ENCODE measurements around the gene PARD3B.

DNA sequence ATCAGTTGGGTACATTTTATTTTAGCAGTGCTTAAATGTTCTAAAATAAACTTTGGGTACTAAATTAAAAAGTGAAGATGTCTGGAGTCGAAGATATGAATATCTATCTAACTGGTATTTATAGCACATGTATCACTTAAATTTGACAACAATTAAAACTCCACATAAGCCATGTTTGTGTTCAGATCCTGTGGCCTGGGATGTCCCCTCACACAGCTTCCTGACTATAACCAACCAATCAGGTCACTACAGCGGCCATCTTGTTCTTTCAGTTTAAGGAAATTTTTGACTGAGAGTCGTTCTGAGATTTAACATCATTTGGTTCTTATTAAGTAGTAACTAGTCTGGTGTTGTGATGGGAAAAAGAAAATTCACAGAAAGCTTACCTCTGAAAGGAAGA, 966.4 kb downstream of the PARD3B start:
- TF ChIP-seq POLR2A (IDR thresholded peaks at IDR 0.05), result no peak
- TF ChIP-seq, protein P1, sequence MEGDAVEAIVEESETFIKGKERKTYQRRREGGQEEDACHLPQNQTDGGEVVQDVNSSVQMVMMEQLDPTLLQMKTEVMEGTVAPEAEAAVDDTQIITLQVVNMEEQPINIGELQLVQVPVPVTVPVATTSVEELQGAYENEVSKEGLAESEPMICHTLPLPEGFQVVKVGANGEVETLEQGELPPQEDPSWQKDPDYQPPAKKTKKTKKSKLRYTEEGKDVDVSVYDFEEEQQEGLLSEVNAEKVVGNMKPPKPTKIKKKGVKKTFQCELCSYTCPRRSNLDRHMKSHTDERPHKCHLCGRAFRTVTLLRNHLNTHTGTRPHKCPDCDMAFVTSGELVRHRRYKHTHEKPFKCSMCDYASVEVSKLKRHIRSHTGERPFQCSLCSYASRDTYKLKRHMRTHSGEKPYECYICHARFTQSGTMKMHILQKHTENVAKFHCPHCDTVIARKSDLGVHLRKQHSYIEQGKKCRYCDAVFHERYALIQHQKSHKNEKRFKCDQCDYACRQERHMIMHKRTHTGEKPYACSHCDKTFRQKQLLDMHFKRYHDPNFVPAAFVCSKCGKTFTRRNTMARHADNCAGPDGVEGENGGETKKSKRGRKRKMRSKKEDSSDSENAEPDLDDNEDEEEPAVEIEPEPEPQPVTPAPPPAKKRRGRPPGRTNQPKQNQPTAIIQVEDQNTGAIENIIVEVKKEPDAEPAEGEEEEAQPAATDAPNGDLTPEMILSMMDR (IDR thresholded peaks at IDR 0.05), result no peak
